Tibial nerve (tissue), 4 donors: ENCODE results near the gene WSB1. TPM values are rescaled to one million over a fixed set of nuclear protein-coding genes. Genes with fewer than 3 reads are reported as not detected.

ENCODE experiments used
- DNase-seq, 2 donors: peaks; one replicate each; pipeline ENCODE4 v3.0.0-alpha.2; 2019; ENCODE audit warnings: low spot score in 2 of 2
- H3K27ac ChIP-seq, 4 donors: fragments of 200-600 bp; sonication (generic) in 3 of 4; one replicate each; pipeline ENCODE4 v1.5.1; 2017 to 2019; ENCODE audit warnings: mild to moderate bottlenecking in 1 of 4
- H3K27me3 ChIP-seq, 2 donors: fragments of 200-600 bp; sonication (generic) in 1 of 2; one replicate each; pipeline versions ENCODE4 v1.5.1 to v1.6.0; 2017 to 2019
- H3K36me3 ChIP-seq, 3 donors: fragments of 200-600 bp; sonication (generic); one replicate each; pipeline ENCODE4 v1.5.1; 2018 to 2019
- H3K4me1 ChIP-seq, 4 donors: fragments of 200-600 bp; sonication (generic) in 3 of 4; one replicate each; pipeline ENCODE4 v1.5.1; 2017 to 2019
- H3K4me3 ChIP-seq, 4 donors: fragments of 200-600 bp; sonication (generic) in 3 of 4; one replicate each; pipeline ENCODE4 v1.5.1; 2017 to 2019; ENCODE audit warnings: mild to moderate bottlenecking in 1 of 4, moderate library complexity in 1 of 4
- H3K9me3 ChIP-seq, 4 donors: fragments of 200-600 bp; sonication (generic) in 3 of 4; one replicate each; pipeline ENCODE4 v1.5.1; 2017 to 2019
- CTCF ChIP-seq, 5 experiments: fragments of 200-600 bp in 3 of 5; fragments of 450-650 bp in 2 of 5; sonication (generic) in 3 of 5; IDR thresholded peaks; one replicate each; pipeline ENCODE4 v1.5.1; 2016 to 2019; ENCODE audit warnings: antibody characterized with exemption in 5 of 5, mild to moderate bottlenecking in 3 of 5, moderate library complexity in 2 of 5
- EP300 ChIP-seq, 2 donors: sonication (generic); formaldehyde crosslinking; IDR thresholded peaks; one replicate each; pipeline ENCODE4 v1.6.1; 2017; ENCODE audit warnings: antibody characterized with exemption in 2 of 2, mild to moderate bottlenecking in 1 of 2
- POLR2A ChIP-seq, 2 donors: fragments of 450-650 bp; IDR thresholded peaks; one replicate each; pipeline ENCODE4 v1.6.1; 2017; ENCODE audit warnings: antibody characterized with exemption in 2 of 2, mild to moderate bottlenecking in 2 of 2, moderate library complexity in 2 of 2
- WGBS, 2 donors: methylation state at CpG; one replicate each; pipeline ENCODE4 v1.1.5; 2018; 5-methylcytosine and 5-hydroxymethylcytosine counted together
- total RNA-seq, 4 donors: library from RNA; depleted of rRNA; stranded (reverse); fragments of >200 nt; gene quantifications; one replicate each; pipeline ENCODE4 v1.1.0, GENCODE V29; 2016

The WSB1 gene
- total RNA-seq, 4 donors from 2014 or later: 201 to 225 (median 213) TPM

- WGBS, 2 donors: 82 to 84% methylated on average over 4 of the region's 4 CpGs
- H3K4me3 ChIP-seq: no peak overlapping the region
- H3K4me1 ChIP-seq: peaks cover 0 to 19% (median 3%) of the 10 kb centered on the region in 4 donors
- DNase-seq: no peak
- peaks cover 0 to 3% (median 0%) of the 10 kb centered on the region in 4 donors for H3K9me3 ChIP-seq
- TF ChIP-seq POLR2A (IDR thresholded peaks at IDR 0.05): no peak
- no peak for TF ChIP-seq EP300 (IDR thresholded peaks at IDR 0.05)
- no peak for TF ChIP-seq CTCF (IDR thresholded peaks at IDR 0.05)
- no peaks in the 10 kb centered on the region for H3K36me3 ChIP-seq
- H3K27me3 ChIP-seq: no peaks in the 10 kb centered on the region
- H3K27ac ChIP-seq: no peak overlapping the region
Measured at GRCh38 chr17:27355419-27355818, 61.5 kb downstream of the WSB1 start.

GRCh38 chr17:27356091-27356705 is 62.3 kb downstream of the WSB1 start:
- Histone ChIP-seq H3K27me3 (no peaks in the 10 kb centered on the region), H3K36me3 (no peaks in the 10 kb centered on the region), H3K27ac (no peak overlapping the region), H3K4me1 (peaks cover 0 to 19% (median 3%) of the 10 kb centered on the region in 4 donors), H3K4me3 (no peak overlapping the region), H3K9me3 (peaks cover 0 to 1% (median 0%) of the 10 kb centered on the region in 4 donors)
- DNase-seq: no peak
- WGBS, 2 donors: 95 to 96% methylated on average over 8 of the region's 8 CpGs
- TF ChIP-seq EP300 (IDR thresholded peaks at IDR 0.05) (no peak), POLR2A (IDR thresholded peaks at IDR 0.05) (no peak), CTCF (IDR thresholded peaks at IDR 0.05) (no peak)

- no peaks in the 10 kb centered on the region for H3K9me3 ChIP-seq
- TF ChIP-seq CTCF (IDR thresholded peaks at IDR 0.05): no peak
- TF ChIP-seq EP300 (IDR thresholded peaks at IDR 0.05): no peak
- no peak for TF ChIP-seq POLR2A (IDR thresholded peaks at IDR 0.05)
- H3K27ac ChIP-seq: no peak overlapping the region
- H3K4me3 ChIP-seq: no peak overlapping the region
- no peak for DNase-seq
- H3K36me3 ChIP-seq: no peaks in the 10 kb centered on the region
- 87 to 89% methylated on average over 5 of the region's 5 CpGs for WGBS, 2 donors
- no peaks in the 10 kb centered on the region for H3K27me3 ChIP-seq
- H3K4me1 ChIP-seq: peaks cover 0 to 19% (median 3%) of the 10 kb centered on the region in 4 donors
Measured at GRCh38 chr17:27357236-27357635, 63.3 kb downstream of the WSB1 start.

- 47 to 49% methylated on average over 8 of the region's 8 CpGs for WGBS, 2 donors
- Histone ChIP-seq H3K27ac (no peak overlapping the region), H3K27me3 (no peaks in the 10 kb centered on the region), H3K36me3 (no peaks in the 10 kb centered on the region), H3K4me3 (no peak overlapping the region), H3K9me3 (no peaks in the 10 kb centered on the region), H3K4me1 (peaks cover 0 to 6% (median 3%) of the 10 kb centered on the region in 4 donors)
- no peak for DNase-seq
- TF ChIP-seq EP300 (IDR thresholded peaks at IDR 0.05): no peak
- TF ChIP-seq POLR2A (IDR thresholded peaks at IDR 0.05): no peak
- no peak for TF ChIP-seq CTCF (IDR thresholded peaks at IDR 0.05)
Measured at GRCh38 chr17:27360507-27360906, 66.6 kb downstream of the WSB1 start.

- WGBS, 2 donors: 79 to 81% methylated on average over 2 of the region's 2 CpGs
- DNase-seq: no peak
- H3K27me3 ChIP-seq: no peaks in the 10 kb centered on the region
Measured at GRCh38 chr17:27361695-27362094, 67.8 kb downstream of the WSB1 start.

More at GRCh38 chr17:27361695-27362094, 67.8 kb downstream of the WSB1 start:
- H3K36me3 ChIP-seq: no peaks in the 10 kb centered on the region
- no peak overlapping the region for H3K27ac ChIP-seq
- no peak for TF ChIP-seq EP300 (IDR thresholded peaks at IDR 0.05)
- TF ChIP-seq POLR2A (IDR thresholded peaks at IDR 0.05): no peak
- TF ChIP-seq CTCF (IDR thresholded peaks at IDR 0.05): no peak
- H3K4me3 ChIP-seq: no peak overlapping the region
- no peaks in the 10 kb centered on the region for H3K9me3 ChIP-seq
- H3K4me1 ChIP-seq: peaks cover 0 to 6% (median 3%) of the 10 kb centered on the region in 4 donors
